Endothelial cell of umbilical vein (primary cell): ENCODE data around the gene C11orf24.

Experiments used
- EZH2 ChIP-seq: IDR thresholded peaks from 2 replicates; pipeline ENCODE4 v1.6.1; 2012; ENCODE audit warnings: borderline replicate concordance, low read depth, mild to moderate bottlenecking, moderate library complexity, low read length, inconsistent platforms; ENCODE audit not compliant: severe bottlenecking
- JUN ChIP-seq: IDR thresholded peaks from 2 replicates; pipeline ENCODE4 v1.6.1; 2011; ENCODE audit warnings: borderline replicate concordance, low read depth; ENCODE audit not compliant: insufficient read length, insufficient read depth
- MYC ChIP-seq: IDR thresholded peaks from one replicate; pipeline ENCODE4 v1.6.1; 2011; ENCODE audit warnings: mild to moderate bottlenecking, low read depth, low read length
- POLR2A ChIP-seq: IDR thresholded peaks from 2 replicates; pipeline ENCODE4 v1.6.1; 2012; ENCODE audit warnings: low read depth, mild to moderate bottlenecking, control low read depth, low read length
- POLR2AphosphoS5 ChIP-seq: IDR thresholded peaks from 2 replicates; pipeline ENCODE4 v1.6.1; 2012; ENCODE audit warnings: low read depth, mild to moderate bottlenecking, control low read depth, low read length, moderate library complexity; ENCODE audit not compliant: insufficient read depth
- TF ChIP-seq, protein P1 (sequence below), 2 donors: IDR thresholded peaks; 1 replicate in 1 of 2; 2 replicates in 1 of 2; pipeline ENCODE4 v1.5.1; 2011; ENCODE audit warnings: low read length in 2 of 2, mild to moderate bottlenecking in 2 of 2, moderate library complexity in 2 of 2, control low read depth in 1 of 2, inconsistent platforms in 1 of 2, low read depth in 1 of 2; ENCODE audit not compliant: insufficient read depth in 1 of 2; ENCODE audit errors: extremely low read depth in 1 of 2

DNA sequence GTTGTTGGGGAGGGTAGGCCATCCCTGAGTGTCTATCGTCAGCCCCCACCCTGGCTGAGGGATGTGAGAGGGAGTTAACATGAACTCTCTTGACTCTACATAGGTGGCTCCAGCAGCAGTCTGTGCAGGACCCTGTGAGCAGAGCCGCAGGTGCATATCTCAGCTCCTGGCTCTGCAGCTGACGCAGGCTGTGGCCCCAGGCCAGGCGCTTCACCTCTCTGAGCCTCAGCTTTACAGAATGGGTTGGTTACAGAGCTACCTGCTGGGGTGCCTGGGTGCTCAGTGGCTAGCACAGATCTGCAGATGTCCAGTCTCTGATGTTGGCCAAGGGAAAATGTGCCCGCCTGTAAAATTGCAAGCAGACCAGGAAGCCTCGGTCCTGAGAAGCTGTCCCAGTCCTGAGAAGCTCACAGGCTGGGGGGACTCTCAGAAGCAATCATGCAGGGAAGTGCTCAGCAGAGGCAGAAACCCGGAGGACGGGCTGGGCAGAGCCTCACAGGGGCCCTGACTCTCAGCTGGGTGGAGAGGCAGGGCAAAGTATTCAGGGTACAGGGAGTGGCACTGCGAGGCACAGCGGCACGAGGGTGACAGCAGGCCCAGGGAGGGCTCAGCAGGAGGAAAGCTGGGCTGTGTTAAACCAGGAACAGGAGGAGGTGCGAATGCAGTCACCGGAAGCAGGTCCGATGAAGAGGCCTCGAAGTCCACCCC, 24.7 kb upstream of the C11orf24 start:
- TF ChIP-seq, protein P1, sequence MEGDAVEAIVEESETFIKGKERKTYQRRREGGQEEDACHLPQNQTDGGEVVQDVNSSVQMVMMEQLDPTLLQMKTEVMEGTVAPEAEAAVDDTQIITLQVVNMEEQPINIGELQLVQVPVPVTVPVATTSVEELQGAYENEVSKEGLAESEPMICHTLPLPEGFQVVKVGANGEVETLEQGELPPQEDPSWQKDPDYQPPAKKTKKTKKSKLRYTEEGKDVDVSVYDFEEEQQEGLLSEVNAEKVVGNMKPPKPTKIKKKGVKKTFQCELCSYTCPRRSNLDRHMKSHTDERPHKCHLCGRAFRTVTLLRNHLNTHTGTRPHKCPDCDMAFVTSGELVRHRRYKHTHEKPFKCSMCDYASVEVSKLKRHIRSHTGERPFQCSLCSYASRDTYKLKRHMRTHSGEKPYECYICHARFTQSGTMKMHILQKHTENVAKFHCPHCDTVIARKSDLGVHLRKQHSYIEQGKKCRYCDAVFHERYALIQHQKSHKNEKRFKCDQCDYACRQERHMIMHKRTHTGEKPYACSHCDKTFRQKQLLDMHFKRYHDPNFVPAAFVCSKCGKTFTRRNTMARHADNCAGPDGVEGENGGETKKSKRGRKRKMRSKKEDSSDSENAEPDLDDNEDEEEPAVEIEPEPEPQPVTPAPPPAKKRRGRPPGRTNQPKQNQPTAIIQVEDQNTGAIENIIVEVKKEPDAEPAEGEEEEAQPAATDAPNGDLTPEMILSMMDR (IDR thresholded peaks at IDR 0.05; ENCODE audit: extremely low read depth in 1 of 2, insufficient read depth in 1 of 2, low read depth in 1 of 2, low read length in 2 of 2): no peak
- TF ChIP-seq POLR2A (no peak), POLR2AphosphoS5 (no peak), EZH2 (no peak), MYC (no peak), JUN (no peak)
